T-cell (primary cell): ENCODE data around the gene A1BG. TPM values are rescaled to one million over a fixed set of nuclear protein-coding genes. Genes with fewer than 3 reads are reported as not detected.
"Not testable (repeated sequence)": the region's sequence is repeated elsewhere in the genome, so short reads cannot be mapped to it uniquely, and the experiment has no call there.

Experiments used
- ATAC-seq, 4 experiments: fragments of 200-7000 bp in 3 of 4; fragments of 150-1000 bp in 1 of 4; cut with Tn5 transposase; replicated peaks in 1 of 4; 1 replicate in 3 of 4; 2 replicates in 1 of 4; pipeline ENCODE4 v1.10.0; 2021; ENCODE audit warnings: moderate library complexity in 3 of 4, mild to moderate bottlenecking in 2 of 4, moderate number of reproducible peaks in 1 of 4
- CTCF ChIA-PET, 2 donors: fragments of 300-600 bp; sonication (Branson Sonifier 250); formaldehyde crosslinking; loops; one replicate each; lab custom pipeline; 2022; ENCODE audit warnings: antibody characterized with exemption in 2 of 2; lab: Charles Lee
- POLR2A ChIA-PET, 2 donors: fragments of 300-600 bp; sonication (Branson Sonifier 250); formaldehyde crosslinking; loops; one replicate each; lab custom pipeline; 2022; ENCODE audit warnings: antibody characterized with exemption in 2 of 2; lab: Charles Lee
- DNase-seq, 35 experiments: peaks; one replicate each; pipeline versions ENCODE4 v3.0.0 to v3.0.0-alpha.2; 2013 to 2023
- H3K27ac ChIP-seq: one replicate; pipeline ENCODE4 v1.5.1; 2013; ENCODE audit warnings: low read length
- H3K27me3 ChIP-seq, 2 experiments: replicated peaks in 1 of 2; 1 replicate in 1 of 2; 2 replicates in 1 of 2; pipeline versions ENCODE4 v1.6.1 to v1.7.0; 2013; ENCODE audit warnings: low read length in 1 of 2, mixed read lengths in 1 of 2; ENCODE audit not compliant: control insufficient read depth in 2 of 2, insufficient read depth in 2 of 2; ENCODE audit errors: extremely low read depth in 1 of 2
- H3K36me3 ChIP-seq, 2 donors: 1 replicate in 1 of 2; 2 replicates in 1 of 2; pipeline versions ENCODE4 v1.6.1 to v1.7.0; 2013; ENCODE audit warnings: low read length in 1 of 2; ENCODE audit not compliant: control insufficient read depth in 2 of 2, insufficient read depth in 1 of 2; ENCODE audit errors: extremely low read depth in 1 of 2
- H3K4me1 ChIP-seq, 2 experiments: 1 replicate in 1 of 2; 2 replicates in 1 of 2; pipeline versions ENCODE4 v1.6.1 to v1.7.0; 2013; ENCODE audit warnings: low read length in 2 of 2, mixed read lengths in 1 of 2; ENCODE audit not compliant: insufficient read depth in 2 of 2, control insufficient read depth in 1 of 2; ENCODE audit errors: extremely low read depth in 1 of 2
- H3K4me3 ChIP-seq, 2 donors: 1 replicate in 1 of 2; 2 replicates in 1 of 2; pipeline versions ENCODE4 v1.5.1 to v1.7.0; 2013; ENCODE audit warnings: mild to moderate bottlenecking in 2 of 2, low read length in 1 of 2, moderate library complexity in 1 of 2; ENCODE audit not compliant: control insufficient read depth in 1 of 2; ENCODE audit errors: extremely low read depth in 1 of 2
- H3K9me3 ChIP-seq: 2 replicates; pipeline ENCODE4 v1.7.0; 2013
- H3K27ac Mint-ChIP-seq, 2 donors: one replicate each; pipeline ENCODE4 v1.8.0; 2020 to 2021; ENCODE audit warnings: mild to moderate bottlenecking in 2 of 2, mixed read lengths in 2 of 2
- H3K27me3 Mint-ChIP-seq, 2 donors: one replicate each; pipeline ENCODE4 v1.8.0; 2021 to 2022; ENCODE audit warnings: mixed read lengths in 2 of 2
- H3K36me3 Mint-ChIP-seq: one replicate; pipeline ENCODE4 v1.8.0; 2021; ENCODE audit warnings: mixed read lengths
- H3K4me1 Mint-ChIP-seq, 3 donors: one replicate each; pipeline ENCODE4 v1.8.0; 2020 to 2022; ENCODE audit warnings: mixed read lengths in 3 of 3, mild to moderate bottlenecking in 1 of 3
- H3K4me3 Mint-ChIP-seq, 3 donors: one replicate each; pipeline ENCODE4 v1.8.0; 2020 to 2022; ENCODE audit warnings: mild to moderate bottlenecking in 3 of 3, mixed read lengths in 3 of 3, moderate library complexity in 3 of 3
- H3K9me3 Mint-ChIP-seq, 3 donors: one replicate each; pipeline ENCODE4 v1.8.0; 2020 to 2022; ENCODE audit warnings: mixed read lengths in 3 of 3
- WGBS: methylation state at CpG from one replicate; pipeline ENCODE4 v1.1.5; 2013; ENCODE audit warnings: missing lambda C conversion rate; ENCODE audit not compliant: insufficient coverage; 5-methylcytosine and 5-hydroxymethylcytosine counted together
- total RNA-seq, 35 experiments: library from RNA in 6 of 35; stranded (reverse) in 6 of 35; fragments of 120-200 nt in 1 of 35; gene quantifications; one replicate each; pipeline versions ENCODE4 v1.2.1 to v1.2.4 and lab custom pipeline; 2013 to 2026

A1BG gene
- total RNA-seq, 5 donors from 2014 or later (not counting 1 experiment from before 2014, with no cell fraction given) = 15.4 to 31.1 (median 19.3) TPM

DNA sequence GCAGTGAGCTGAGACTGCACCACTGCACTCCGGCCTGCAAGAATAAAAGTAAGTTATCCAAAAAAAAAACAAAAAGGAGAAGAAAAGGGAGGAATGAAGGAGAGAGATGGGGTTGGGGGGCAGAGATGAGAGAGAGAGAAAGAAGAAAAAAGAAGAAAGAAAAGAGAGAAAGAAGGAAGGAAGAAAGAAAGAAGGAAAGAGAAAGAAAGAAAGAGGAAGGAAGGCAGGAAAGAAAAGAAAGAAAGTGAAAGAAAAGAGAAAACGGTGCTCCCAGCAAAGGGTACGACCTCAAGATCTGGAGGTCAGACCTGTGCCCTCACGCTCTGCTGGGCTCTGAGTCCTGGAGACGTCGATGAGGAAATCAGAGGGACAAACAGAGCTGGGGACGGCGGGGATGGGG lies 3.7 kb downstream of the A1BG start:
- peaks cover 9 to 18% of the 10 kb centered on the region in 2 experiments for H3K4me1 ChIP-seq
- no peak overlapping the region for H3K4me3 ChIP-seq
- no peaks in the 10 kb centered on the region for H3K9me3 ChIP-seq

DNA sequence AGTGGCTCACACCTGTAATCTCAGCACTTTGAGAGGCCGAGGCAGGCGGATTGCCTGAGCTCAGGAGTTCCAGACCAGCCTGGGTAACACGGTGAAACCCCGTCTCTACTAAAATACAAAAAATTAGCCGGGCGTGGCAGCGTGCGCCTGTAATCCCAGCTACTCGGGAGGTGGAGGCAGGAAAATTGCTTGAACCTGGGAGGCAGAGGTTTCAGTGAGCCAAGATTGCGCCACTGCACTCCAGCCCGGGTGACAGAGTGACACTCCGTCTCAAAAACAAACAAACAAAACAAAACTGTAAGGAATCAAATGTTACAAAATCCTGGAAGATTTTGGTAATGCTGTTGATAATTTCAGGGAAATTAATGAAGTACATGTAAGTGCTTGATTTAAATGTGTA lies 5.2 kb downstream of the A1BG start:
- H3K27ac ChIP-seq, H3K36me3 ChIP-seq, H3K27me3 Mint-ChIP-seq, DNase-seq, H3K9me3 Mint-ChIP-seq, CTCF ChIA-PET, H3K36me3 Mint-ChIP-seq, H3K9me3 ChIP-seq: not testable (repeated sequence)
- Mint-ChIP-seq H3K27ac (peak overlapping the region; percentile 81 to 83), H3K4me3 (peak overlapping the region; percentile 86 to 90 (median 88)), H3K4me1 (peaks cover 31 to 35% (median 31%) of the 10 kb centered on the region in 3 donors)
- POLR2A ChIA-PET = interaction anchor here in 1 of 2 donors (0.6 to 0.9 kb wide), 3 partner anchors 16 to 42 kb away, joined by 3 to 8 read pairs (median 3); partner anchors contain the start of gene ZSCAN22
- WGBS = 10% methylated on average over 2 of the region's 12 CpGs
- Histone ChIP-seq H3K27me3 (peaks cover 0 to 19% of the 10 kb centered on the region in 2 experiments), H3K4me3 (peak overlapping the region; percentile 44 to 76), H3K4me1 (peaks cover 9 to 17% of the 10 kb centered on the region in 2 experiments)
- peak in 2 of 4 experiments; percentile 5 to 7 for ATAC-seq

More for the DNA sequence above, 3.7 kb downstream of the A1BG start:
- Mint-ChIP-seq H3K9me3 (no peaks in the 10 kb centered on the region), H3K4me3 (peak overlapping the region in 2 of 3 donors; percentile 13 to 26), H3K27ac (peak overlapping the region in 1 of 2 donors; percentile 58), H3K36me3 (no peaks in the 10 kb centered on the region), H3K27me3 (peaks cover 0 to 7% of the 10 kb centered on the region in 2 donors), H3K4me1 (peaks cover 31 to 35% (median 31%) of the 10 kb centered on the region in 3 donors)
- no peak for DNase-seq
- ATAC-seq = no peak
- WGBS = 75% methylated on average over 7 of the region's 8 CpGs
- peaks cover 0 to 20% of the 10 kb centered on the region in 2 experiments for H3K27me3 ChIP-seq
- ChIA-PET POLR2A (no interaction called here), CTCF (no interaction called here)
- no peaks in the 10 kb centered on the region for H3K36me3 ChIP-seq
- H3K27ac ChIP-seq = no peak overlapping the region

DNA sequence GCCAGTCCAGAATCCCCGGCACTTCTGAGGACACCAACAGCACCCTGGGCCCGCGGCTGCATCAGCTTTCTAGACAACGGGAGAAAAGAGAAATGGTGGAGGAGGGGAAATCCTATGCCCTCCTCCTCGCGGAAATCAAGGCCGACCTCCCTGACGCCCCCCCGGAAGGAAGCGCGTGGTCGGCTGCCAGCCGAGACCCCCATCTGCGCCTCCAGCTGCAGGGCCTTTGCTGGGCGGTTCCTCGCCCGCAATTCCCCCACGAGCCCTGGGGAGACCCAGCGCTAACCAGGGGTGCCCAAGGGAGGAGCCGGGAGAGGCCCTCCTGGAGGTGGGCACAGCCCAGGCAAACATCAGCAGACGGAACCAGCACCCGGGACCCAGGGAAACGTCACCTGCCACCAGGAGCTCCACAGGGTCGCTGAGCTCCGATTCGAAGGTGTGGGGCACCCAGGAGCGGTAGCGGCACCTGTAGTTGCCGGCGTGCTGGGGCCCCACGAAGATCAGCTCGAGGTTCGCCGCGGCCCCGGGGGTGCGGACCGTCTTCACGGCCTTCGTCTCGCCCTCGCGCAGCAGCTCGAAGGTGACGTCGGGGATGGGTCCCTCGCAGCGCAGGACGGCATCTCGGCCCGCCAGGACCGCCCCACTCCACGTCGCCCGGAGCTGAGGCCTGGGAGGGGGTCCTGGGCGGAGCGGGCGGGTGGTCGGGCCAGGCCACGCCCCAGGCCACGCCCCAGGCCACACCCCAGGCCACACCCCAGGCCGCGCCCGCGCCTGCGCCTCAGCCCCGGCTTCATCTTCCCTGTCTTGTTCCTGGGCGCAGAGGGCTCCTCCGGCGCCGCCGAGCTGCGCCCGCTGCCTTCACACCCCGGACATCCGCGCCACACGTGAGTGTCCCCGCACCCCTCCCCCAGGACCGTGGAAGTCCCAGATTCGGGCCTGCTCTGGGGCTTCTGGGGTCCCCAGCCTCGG lies 6.0 kb downstream of the A1BG start:
- H3K4me3 ChIP-seq = peak overlapping the region; percentile 58 to 76
- no peaks in the 10 kb centered on the region for H3K9me3 Mint-ChIP-seq
- ChIA-PET CTCF (interaction anchor here (0.5 to 1.2 kb wide), 3 partner anchors 15 to 89 kb away, joined by 3 to 7 read pairs (median 4); partner anchors contain the start of gene ZNF497 (in 1 of the 2)), POLR2A (interaction anchor here (0.5 to 0.9 kb wide), 5 partner anchors 17 to 578 kb away, joined by 3 to 10 read pairs (median 3); partner anchors contain the start of gene ZSCAN22 (in 1 of the 2))
- peaks cover 0 to 19% of the 10 kb centered on the region in 2 experiments for H3K27me3 ChIP-seq
- H3K27ac Mint-ChIP-seq = peak overlapping the region; percentile 81 to 83
- peaks cover 1% of the 10 kb centered on the region for H3K36me3 Mint-ChIP-seq
- WGBS = 3% methylated on average over 65 of the region's 82 CpGs
- H3K9me3 ChIP-seq = no peaks in the 10 kb centered on the region
- H3K4me1 Mint-ChIP-seq = peaks cover 29 to 35% (median 31%) of the 10 kb centered on the region in 3 donors
- peak overlapping the region; percentile 86 to 90 (median 88) for H3K4me3 Mint-ChIP-seq
- peaks cover 0 to 7% of the 10 kb centered on the region in 2 donors for H3K27me3 Mint-ChIP-seq
- H3K36me3 ChIP-seq = no peaks in the 10 kb centered on the region
- peak; percentile 14 to 82 (median 48) for DNase-seq
- peaks cover 9 to 17% of the 10 kb centered on the region in 2 experiments for H3K4me1 ChIP-seq
- peak overlapping the region; percentile 73 for H3K27ac ChIP-seq
- peak; percentile 90 to 94 (median 91) for ATAC-seq

DNA sequence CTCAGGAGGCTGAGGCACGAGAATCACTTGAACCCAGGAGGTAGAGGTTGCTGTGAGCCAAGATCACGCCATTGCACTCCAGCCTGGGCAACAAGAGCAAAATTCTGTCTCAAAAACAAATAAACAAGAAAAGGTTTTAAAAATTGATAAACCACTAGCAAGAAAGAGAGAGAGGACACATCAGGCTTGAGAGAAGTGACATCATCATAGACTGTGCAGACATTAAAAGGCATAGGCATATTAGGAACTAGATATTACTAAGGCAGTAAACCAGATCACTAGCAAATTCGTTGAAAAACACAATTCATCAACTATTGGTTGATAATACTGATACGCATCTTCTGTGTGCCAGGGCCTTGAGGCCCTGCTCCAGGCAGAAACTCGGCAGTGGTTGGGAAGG lies 7.7 kb downstream of the A1BG start:
- H3K4me1 Mint-ChIP-seq = peaks cover 29 to 35% (median 29%) of the 10 kb centered on the region in 3 donors
- no peaks in the 10 kb centered on the region for H3K9me3 Mint-ChIP-seq
- Histone ChIP-seq H3K36me3 (no peaks in the 10 kb centered on the region), H3K27me3 (peaks cover 0 to 17% of the 10 kb centered on the region in 2 experiments), H3K27ac (no peak overlapping the region), H3K4me3 (no peak overlapping the region), H3K9me3 (no peaks in the 10 kb centered on the region), H3K4me1 (peaks cover 9 to 17% of the 10 kb centered on the region in 2 experiments)
- POLR2A ChIA-PET = no interaction called here
- no peak for ATAC-seq
- peaks cover 14% of the 10 kb centered on the region for H3K36me3 Mint-ChIP-seq
- H3K27me3 Mint-ChIP-seq = peaks cover 0 to 6% of the 10 kb centered on the region in 2 donors
- no peak for DNase-seq
- WGBS = 96% methylated on average over 2 of the region's 5 CpGs
- CTCF ChIA-PET = no interaction called here
- H3K4me3 Mint-ChIP-seq = peak overlapping the region; percentile 77 to 90 (median 79)
- peak overlapping the region; percentile 48 to 49 for H3K27ac Mint-ChIP-seq

DNA sequence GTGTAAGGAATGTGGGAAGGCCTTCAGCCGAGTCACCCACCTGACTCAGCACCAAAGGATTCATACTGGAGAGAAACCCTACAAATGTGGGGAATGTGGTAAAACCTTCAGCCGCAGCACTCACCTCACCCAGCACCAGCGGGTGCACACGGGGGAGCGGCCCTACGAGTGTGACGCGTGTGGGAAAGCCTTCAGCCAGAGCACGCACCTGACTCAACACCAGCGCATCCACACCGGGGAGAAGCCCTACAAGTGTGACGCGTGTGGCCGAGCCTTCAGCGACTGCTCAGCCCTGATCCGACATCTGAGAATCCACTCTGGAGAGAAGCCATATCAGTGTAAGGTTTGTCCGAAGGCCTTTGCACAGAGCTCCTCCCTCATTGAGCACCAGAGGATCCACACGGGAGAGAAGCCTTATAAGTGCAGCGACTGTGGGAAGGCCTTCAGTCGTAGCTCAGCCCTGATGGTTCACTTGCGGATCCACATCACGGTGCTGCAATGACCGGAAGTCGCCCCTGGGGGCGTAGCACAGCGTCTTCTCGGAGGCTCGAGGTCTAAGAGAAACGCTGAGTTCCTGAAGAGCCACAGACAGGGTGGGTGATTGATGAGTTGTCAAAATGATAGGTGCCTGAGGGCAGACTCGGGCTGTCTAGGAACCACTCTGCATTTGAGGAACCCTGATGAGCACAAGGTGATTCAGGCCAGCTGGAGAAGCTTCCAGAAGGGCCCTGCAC lies 14.3 kb downstream of the A1BG start:
- H3K4me3 Mint-ChIP-seq = no peak overlapping the region
- H3K36me3 Mint-ChIP-seq = peaks cover 55% of the 10 kb centered on the region
- no peaks in the 10 kb centered on the region for H3K27me3 Mint-ChIP-seq
- Histone ChIP-seq H3K27ac (no peak overlapping the region), H3K36me3 (peaks cover 11 to 17% of the 10 kb centered on the region in 2 donors), H3K9me3 (no peaks in the 10 kb centered on the region), H3K27me3 (no peaks in the 10 kb centered on the region), H3K4me3 (no peak overlapping the region), H3K4me1 (no peaks in the 10 kb centered on the region)
- 92% methylated on average over 24 of the region's 30 CpGs for WGBS
- no peak for DNase-seq
- POLR2A ChIA-PET = no interaction called here
- H3K27ac Mint-ChIP-seq = no peak overlapping the region
- ATAC-seq = no peak
- H3K4me1 Mint-ChIP-seq = peaks cover 0 to 6% (median 5%) of the 10 kb centered on the region in 3 donors
- CTCF ChIA-PET = no interaction called here
- no peaks in the 10 kb centered on the region for H3K9me3 Mint-ChIP-seq

DNA sequence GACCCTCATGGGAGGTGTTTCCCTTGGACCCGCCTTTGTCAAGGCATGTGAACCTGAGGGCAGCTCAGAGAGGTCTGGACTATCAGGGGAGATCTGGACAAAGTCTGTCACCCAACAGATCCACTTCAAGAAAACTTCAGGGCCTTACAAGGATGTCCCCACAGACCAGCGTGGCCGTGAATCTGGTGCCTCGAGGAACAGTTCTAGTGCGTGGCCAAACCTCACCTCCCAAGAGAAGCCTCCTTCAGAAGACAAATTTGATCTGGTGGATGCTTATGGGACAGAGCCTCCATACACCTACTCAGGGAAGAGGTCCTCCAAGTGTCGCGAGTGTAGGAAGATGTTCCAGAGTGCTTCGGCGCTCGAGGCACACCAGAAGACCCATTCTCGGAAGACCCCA lies 15.0 kb downstream of the A1BG start:
- no peaks in the 10 kb centered on the region for H3K27me3 Mint-ChIP-seq
- Histone ChIP-seq H3K36me3 (peaks cover 11 to 17% of the 10 kb centered on the region in 2 donors), H3K4me3 (no peak overlapping the region), H3K27me3 (no peaks in the 10 kb centered on the region), H3K9me3 (no peaks in the 10 kb centered on the region), H3K4me1 (no peaks in the 10 kb centered on the region), H3K27ac (no peak overlapping the region)
- no peaks in the 10 kb centered on the region for H3K9me3 Mint-ChIP-seq
- ChIA-PET CTCF (no interaction called here), POLR2A (no interaction called here)
- no CpG with 5 or more reads among the region's 11 CpGs for WGBS
- H3K27ac Mint-ChIP-seq = no peak overlapping the region
- H3K4me3 Mint-ChIP-seq = no peak overlapping the region
- H3K36me3 Mint-ChIP-seq = peaks cover 55% of the 10 kb centered on the region
- ATAC-seq = no peak
- DNase-seq = no peak
- H3K4me1 Mint-ChIP-seq = peaks cover 0 to 6% (median 5%) of the 10 kb centered on the region in 3 donors
